K562 (cell line): ENCODE measurements around the gene OR2V1. TPM values are rescaled to one million over a fixed set of nuclear protein-coding genes. Genes with fewer than 3 reads are reported as not detected.

Source experiments
- ARID3B ChIP-seq: fragments of 250-450 bp; sonication (Bioruptor Pico); IDR thresholded peaks from 2 replicates; pipeline ENCODE4 v1.4.0; 2020; ENCODE audit warnings: borderline replicate concordance
- CBFA2T2 ChIP-seq: fragments of 450-650 bp; conservative IDR thresholded peaks from 2 replicates; pipeline ENCODE4 v1.6.1; 2017; ENCODE audit warnings: mild to moderate bottlenecking
- CREBBP ChIP-seq: IDR thresholded peaks from one replicate; pipeline ENCODE4 v1.6.1; 2012; ENCODE audit warnings: low read depth, mild to moderate bottlenecking, control low read depth, inconsistent platforms, low read length
- CTBP1 ChIP-seq: fragments of 450-650 bp; IDR thresholded peaks from 2 replicates; pipeline ENCODE4 v1.6.1; 2016; ENCODE audit warnings: borderline replicate concordance
- CTCFL ChIP-seq: IDR thresholded peaks from 2 replicates; pipeline ENCODE4 v1.6.1; 2011; ENCODE audit warnings: borderline replicate concordance, low read depth, mild to moderate bottlenecking, moderate library complexity, low read length; ENCODE audit not compliant: insufficient read depth, poor library complexity, severe bottlenecking
- DEAF1 ChIP-seq: fragments of 450-650 bp; formaldehyde crosslinking; IDR thresholded peaks from 2 replicates; pipeline ENCODE4 v1.4.0; 2020; ENCODE audit warnings: mild to moderate bottlenecking, moderate library complexity
- ELK1 ChIP-seq: sonication (generic); formaldehyde crosslinking; IDR thresholded peaks from 2 replicates; pipeline ENCODE4 v1.8.1; 2022; ENCODE audit warnings: missing genetic modification reagents
- GTF2A2 ChIP-seq: IDR thresholded peaks from 2 replicates; pipeline ENCODE4 v1.6.1; 2016; ENCODE audit warnings: mild to moderate bottlenecking, missing genetic modification characterization, missing compliant biosample characterization
- HDAC6 ChIP-seq: IDR thresholded peaks from 2 replicates; pipeline ENCODE4 v1.6.1; 2012; ENCODE audit warnings: low read depth, mild to moderate bottlenecking, control low read depth, inconsistent platforms, low read length, moderate library complexity
- MAFK ChIP-seq: IDR thresholded peaks from 2 replicates; pipeline ENCODE4 v1.6.1; 2011; ENCODE audit warnings: low read length, improper control_type of control experiment
- MECOM ChIP-seq: fragments of 250-450 bp; sonication (Bioruptor Pico); IDR thresholded peaks from 2 replicates; pipeline ENCODE4 v1.8.0; 2022; ENCODE audit warnings: inconsistent platforms
- NBN ChIP-seq: fragments of 450-650 bp; IDR thresholded peaks from 2 replicates; pipeline ENCODE4 v1.6.1; 2016; ENCODE audit warnings: low read depth, mild to moderate bottlenecking
- POLR2AphosphoS5 ChIP-seq: IDR thresholded peaks from 2 replicates; pipeline ENCODE4 v1.6.1; 2011; ENCODE audit warnings: mild to moderate bottlenecking, low read depth, low read length, moderate library complexity; ENCODE audit not compliant: control insufficient read depth, insufficient read depth
- ZKSCAN3 ChIP-seq: fragments of 250-450 bp; sonication (Bioruptor Pico); IDR thresholded peaks from 2 replicates; pipeline ENCODE4 v1.4.0; 2020
- ZMIZ1 ChIP-seq, 2 experiments: fragments of 150-350 bp in 1 of 2; IDR thresholded peaks; 2 replicates each; pipeline ENCODE4 v1.6.1; 2012 to 2016; ENCODE audit warnings: low read depth in 2 of 2, low read length in 2 of 2, mild to moderate bottlenecking in 1 of 2, moderate library complexity in 1 of 2
- ZSCAN32 ChIP-seq: fragments of 450-650 bp; formaldehyde crosslinking; IDR thresholded peaks from 2 replicates; pipeline ENCODE4 v1.4.0; 2020; ENCODE audit warnings: mild to moderate bottlenecking, moderate library complexity
- polyA plus RNA-seq, 8 experiments: library from polyadenylated mRNA; depleted of rRNA in 4 of 8; stranded (reverse) in 5 of 8; unstranded in 3 of 8; fragments of >200 nt; fragmentation: Nextera tagmentation in 2 of 8; fragmentation: Illumina TruSeq in 1 of 8; extraction: Ambion mirVana in 2 of 8; extraction: Trizol in 1 of 8; gene quantifications; 2 replicates each; pipeline versions ENCODE4 v1.2.1 to v1.2.3, GENCODE V29; 2011 to 2014; ENCODE audit warnings: inconsistent platforms in 1 of 8, missing spikeins in 1 of 8
- total RNA-seq, 7 experiments: library from RNA; depleted of rRNA in 6 of 7; stranded (reverse); fragments of >200 nt in 6 of 7; fragmentation: Illumina TruSeq in 2 of 7; extraction: Trizol in 2 of 7; gene quantifications; 2 replicates each; pipeline versions ENCODE4 v1.2.1 to v1.2.3, GENCODE V29; 2011 to 2021; ENCODE audit warnings: low replicate concordance in 1 of 7

OR2V1 gene
- total and polyA plus RNA-seq, 9 of the 15 experiments (the other 6 are each of a cell fraction or from before 2014, with no cell fraction given) = 0.04 to 0.28 (median 0.15) TPM; not detected in 5

DNA sequence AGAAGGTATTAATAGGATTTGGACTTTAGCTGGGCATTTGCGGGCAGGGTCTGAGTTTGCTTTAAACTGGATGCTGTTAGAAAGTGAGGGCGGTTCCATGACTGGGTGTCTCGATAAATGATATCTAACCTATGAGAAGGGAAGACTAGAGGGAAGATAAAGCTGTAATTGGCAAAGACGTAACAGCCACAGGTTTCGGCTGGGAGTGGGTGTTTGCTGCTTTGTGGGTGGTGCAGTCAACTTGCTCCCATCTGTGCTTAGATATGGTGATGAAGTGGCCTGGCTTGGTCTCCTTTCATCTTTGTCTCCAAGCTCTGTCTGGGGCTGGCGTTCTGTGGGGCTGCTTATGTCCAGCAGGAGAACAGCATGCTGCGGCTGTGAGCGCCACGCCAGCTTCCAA, 23.3 kb downstream of the OR2V1 start (continued):
- no peak for TF ChIP-seq DEAF1 (CRISPR knock-in tag)
- no peak for TF ChIP-seq ELK1 (CRISPR knock-in tag)
- TF ChIP-seq ARID3B (CRISPR knock-in tag) = no peak
- TF ChIP-seq ZMIZ1 (IDR thresholded peaks at IDR 0.05; ENCODE audit: low read depth in 2 of 2, low read length in 2 of 2) = no peak
- TF ChIP-seq GTF2A2 = no peak
- TF ChIP-seq ZKSCAN3 (CRISPR knock-in tag) = no peak
- peak; percentile 82 for TF ChIP-seq CTBP1
- peak; percentile 83 for TF ChIP-seq CBFA2T2
- TF ChIP-seq NBN = 0 out of 2 replicates have a peak, but pooled peaks have one; percentile 65
- no peak for TF ChIP-seq MECOM (CRISPR knock-in tag)
- TF ChIP-seq MAFK = no peak
- peak; percentile 66; the same call in 1 of the 2 replicates for TF ChIP-seq POLR2AphosphoS5
- TF ChIP-seq CTCFL = no peak
- TF ChIP-seq HDAC6 = no peak
- no peak for TF ChIP-seq ZSCAN32 (CRISPR knock-in tag)
- TF ChIP-seq CREBBP = no peak
